Transverse colon (tissue), 3 donors: Measurements from ENCODE around the gene LARP4.

Experiments
- POLR2A ChIP-seq: fragments of 450-650 bp; IDR thresholded peaks from one replicate; pipeline ENCODE4 v1.6.1; 2016; ENCODE audit warnings: antibody characterized with exemption, mild to moderate bottlenecking, moderate library complexity
- TF ChIP-seq, protein P1 (sequence below), 5 experiments: fragments of 200-600 bp in 3 of 5; fragments of 450-650 bp in 2 of 5; sonication (generic) in 3 of 5; IDR thresholded peaks; 1 replicate in 2 of 5; 2 replicates in 3 of 5; pipeline ENCODE4 v1.5.1; 2016 to 2017; ENCODE audit warnings: antibody characterized with exemption in 5 of 5, inconsistent platforms in 3 of 5, mild to moderate bottlenecking in 2 of 5, moderate library complexity in 1 of 5

GRCh38 chr12:50525422-50525821 lies 124.7 kb downstream of the LARP4 start:
- TF ChIP-seq, protein P1, sequence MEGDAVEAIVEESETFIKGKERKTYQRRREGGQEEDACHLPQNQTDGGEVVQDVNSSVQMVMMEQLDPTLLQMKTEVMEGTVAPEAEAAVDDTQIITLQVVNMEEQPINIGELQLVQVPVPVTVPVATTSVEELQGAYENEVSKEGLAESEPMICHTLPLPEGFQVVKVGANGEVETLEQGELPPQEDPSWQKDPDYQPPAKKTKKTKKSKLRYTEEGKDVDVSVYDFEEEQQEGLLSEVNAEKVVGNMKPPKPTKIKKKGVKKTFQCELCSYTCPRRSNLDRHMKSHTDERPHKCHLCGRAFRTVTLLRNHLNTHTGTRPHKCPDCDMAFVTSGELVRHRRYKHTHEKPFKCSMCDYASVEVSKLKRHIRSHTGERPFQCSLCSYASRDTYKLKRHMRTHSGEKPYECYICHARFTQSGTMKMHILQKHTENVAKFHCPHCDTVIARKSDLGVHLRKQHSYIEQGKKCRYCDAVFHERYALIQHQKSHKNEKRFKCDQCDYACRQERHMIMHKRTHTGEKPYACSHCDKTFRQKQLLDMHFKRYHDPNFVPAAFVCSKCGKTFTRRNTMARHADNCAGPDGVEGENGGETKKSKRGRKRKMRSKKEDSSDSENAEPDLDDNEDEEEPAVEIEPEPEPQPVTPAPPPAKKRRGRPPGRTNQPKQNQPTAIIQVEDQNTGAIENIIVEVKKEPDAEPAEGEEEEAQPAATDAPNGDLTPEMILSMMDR (IDR thresholded peaks at IDR 0.05): no peak
- TF ChIP-seq POLR2A: no peak
